ENCODE measurements around the gene DNTTIP2. TPM values are rescaled to one million over a fixed set of nuclear protein-coding genes. Genes with fewer than 3 reads are reported as not detected.

The DNTTIP2 gene
- total RNA-seq, 1 donor = 40.2 TPM

DNA sequence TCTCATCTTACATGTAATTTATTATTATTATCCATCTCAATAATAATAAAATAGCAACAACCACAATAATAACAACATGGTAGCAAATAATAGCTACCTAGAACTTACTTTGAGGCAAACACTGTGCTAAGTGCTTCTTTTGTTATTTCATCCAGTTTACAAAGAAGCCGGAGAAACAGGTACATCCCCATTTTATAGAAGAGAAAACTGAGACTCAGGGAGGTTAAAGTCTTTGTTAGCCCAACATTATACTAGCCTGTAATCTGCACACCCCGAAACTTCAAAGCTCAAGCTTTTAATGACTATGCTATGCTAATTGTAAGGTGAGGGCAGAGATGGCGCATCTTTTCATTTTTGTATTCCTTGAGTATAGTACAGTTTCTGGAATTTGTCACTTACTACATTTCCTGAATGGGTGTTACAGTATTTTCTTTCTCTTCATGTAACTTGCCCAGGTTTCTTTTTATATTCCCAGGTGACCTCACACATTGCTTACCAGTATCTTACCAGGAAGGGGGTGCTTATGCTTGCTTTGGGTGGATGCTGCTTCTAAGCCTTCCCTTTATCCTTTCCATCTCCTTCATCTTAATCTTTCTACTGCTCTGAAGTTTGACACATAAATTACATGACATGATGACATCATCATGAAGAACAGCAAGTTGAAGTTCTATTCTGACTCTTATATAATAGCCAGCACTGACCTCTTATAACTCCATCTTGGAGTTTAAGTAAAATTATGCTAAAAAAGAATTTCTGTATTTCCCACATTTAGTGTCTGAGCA, 21.9 kb upstream of the DNTTIP2 start:
- no peak for DNase-seq (ENCODE audit: low read depth)
- no peak overlapping the region for H3K4me3 ChIP-seq (ENCODE audit: low read depth, low read length)
- TF ChIP-seq, protein P1, sequence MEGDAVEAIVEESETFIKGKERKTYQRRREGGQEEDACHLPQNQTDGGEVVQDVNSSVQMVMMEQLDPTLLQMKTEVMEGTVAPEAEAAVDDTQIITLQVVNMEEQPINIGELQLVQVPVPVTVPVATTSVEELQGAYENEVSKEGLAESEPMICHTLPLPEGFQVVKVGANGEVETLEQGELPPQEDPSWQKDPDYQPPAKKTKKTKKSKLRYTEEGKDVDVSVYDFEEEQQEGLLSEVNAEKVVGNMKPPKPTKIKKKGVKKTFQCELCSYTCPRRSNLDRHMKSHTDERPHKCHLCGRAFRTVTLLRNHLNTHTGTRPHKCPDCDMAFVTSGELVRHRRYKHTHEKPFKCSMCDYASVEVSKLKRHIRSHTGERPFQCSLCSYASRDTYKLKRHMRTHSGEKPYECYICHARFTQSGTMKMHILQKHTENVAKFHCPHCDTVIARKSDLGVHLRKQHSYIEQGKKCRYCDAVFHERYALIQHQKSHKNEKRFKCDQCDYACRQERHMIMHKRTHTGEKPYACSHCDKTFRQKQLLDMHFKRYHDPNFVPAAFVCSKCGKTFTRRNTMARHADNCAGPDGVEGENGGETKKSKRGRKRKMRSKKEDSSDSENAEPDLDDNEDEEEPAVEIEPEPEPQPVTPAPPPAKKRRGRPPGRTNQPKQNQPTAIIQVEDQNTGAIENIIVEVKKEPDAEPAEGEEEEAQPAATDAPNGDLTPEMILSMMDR (IDR thresholded peaks at IDR 0.05; ENCODE audit: insufficient read depth, low read length) = no peak

DNA sequence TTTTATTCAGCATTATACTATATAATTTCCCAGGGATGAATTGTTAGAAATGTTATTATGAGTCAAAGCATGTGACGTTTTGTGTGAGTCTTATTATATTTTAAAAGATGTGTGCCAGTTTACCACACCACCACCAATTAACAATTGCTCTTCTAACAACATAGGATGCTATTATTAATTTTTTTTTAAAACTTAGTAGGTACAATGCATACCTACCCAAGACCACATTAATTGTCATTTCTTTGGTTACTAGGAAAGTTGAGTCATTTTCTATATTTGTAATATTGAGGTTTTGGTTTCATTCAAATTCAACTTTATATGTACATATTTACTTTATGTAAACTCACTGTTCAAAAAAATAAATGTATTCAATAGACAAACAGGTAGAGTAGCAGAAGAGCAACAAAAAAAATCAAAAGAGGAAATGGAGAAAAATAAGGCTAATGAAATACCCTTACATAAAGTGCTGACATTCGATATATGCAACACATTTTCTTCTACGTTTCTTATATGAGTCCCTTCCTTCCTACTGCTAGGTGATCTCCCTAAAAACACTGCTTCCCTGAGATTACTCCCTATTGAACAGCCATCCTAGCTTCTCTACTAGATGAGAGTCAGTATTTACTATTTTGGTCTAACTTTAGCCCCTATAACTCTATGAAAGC, 20.7 kb upstream of the DNTTIP2 start:
- DNase-seq (ENCODE audit: low read depth) = no peak
- H3K4me3 ChIP-seq (ENCODE audit: low read depth, low read length) = no peak overlapping the region
- TF ChIP-seq, protein P1 (IDR thresholded peaks at IDR 0.05; ENCODE audit: insufficient read depth, low read length) = no peak

DNA sequence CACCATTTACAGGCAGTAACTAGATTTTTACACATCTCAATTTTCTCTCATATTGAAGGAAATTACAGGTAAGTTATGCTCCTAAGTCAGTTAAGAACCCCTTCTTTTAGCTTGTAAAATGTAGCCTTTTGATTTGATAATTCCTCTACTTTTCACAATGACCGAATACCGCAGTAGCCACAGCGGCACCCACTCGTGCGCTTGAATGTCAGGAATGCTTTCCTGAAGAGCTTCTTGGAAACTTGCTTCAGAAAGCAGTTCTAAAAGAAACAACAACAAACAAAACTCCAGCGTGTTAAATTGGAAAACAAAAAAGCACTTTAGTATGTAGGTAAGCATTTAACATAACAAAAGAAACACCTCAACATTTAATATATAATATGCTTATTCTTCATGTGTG, 9.9 kb upstream of the DNTTIP2 start:
- no peak for DNase-seq (ENCODE audit: low read depth)
- no peak overlapping the region for H3K4me3 ChIP-seq (ENCODE audit: low read depth, low read length)
- TF ChIP-seq, protein P1 (IDR thresholded peaks at IDR 0.05; ENCODE audit: insufficient read depth, low read length) = no peak

GRCh38 chr1:93882269-93882668, 3.3 kb upstream of the DNTTIP2 start:
- no peak for DNase-seq (ENCODE audit: low read depth)
- TF ChIP-seq, protein P1 (IDR thresholded peaks at IDR 0.05; ENCODE audit: insufficient read depth, low read length) = no peak
- H3K4me3 ChIP-seq (ENCODE audit: low read depth, low read length) = no peak overlapping the region

- TF ChIP-seq, protein P1 (IDR thresholded peaks at IDR 0.05; ENCODE audit: insufficient read depth, low read length) = no peak
- no peak overlapping the region for H3K4me3 ChIP-seq (ENCODE audit: low read depth, low read length)
- DNase-seq (ENCODE audit: low read depth) = no peak
Measured at GRCh38 chr1:93880731-93881130, 1.7 kb upstream of the DNTTIP2 start.

GRCh38 chr1:93878501-93878888, 511 bp downstream of the DNTTIP2 start:
- TF ChIP-seq, protein P1 (IDR thresholded peaks at IDR 0.05; ENCODE audit: insufficient read depth, low read length) = no peak
- DNase-seq (ENCODE audit: low read depth) = peak; percentile 18
- H3K4me3 ChIP-seq (ENCODE audit: low read depth, low read length) = peak overlapping the region; percentile 95
